PC-9 (cell line): ENCODE results near the gene ERMP1.

Experiments used
- CTCF ChIP-seq: fragments of 200-600 bp; sonication (generic); conservative IDR thresholded peaks from 2 replicates; pipeline ENCODE4 v1.6.1; 2017; ENCODE audit warnings: mixed run types, antibody characterized with exemption, mild to moderate bottlenecking, moderate library complexity
- EZH2 ChIP-seq: fragments of 200-600 bp; sonication (generic); IDR thresholded peaks from 2 replicates; pipeline ENCODE4 v1.8.0; 2017; ENCODE audit warnings: antibody characterized with exemption, low read depth

- no peak for TF ChIP-seq CTCF
- no peak for TF ChIP-seq EZH2
These were observed 6.9 kb downstream of the ERMP1 start for GRCh38 chr9:5825895-5826622.
